Measurements from ENCODE around the gene MVP.
"Not testable (repeated sequence)": the region's sequence is repeated elsewhere in the genome, so short reads cannot be mapped to it uniquely, and the experiment has no call there.

The MVP gene

GRCh38 chr16:29784901-29785500 lies 35.3 kb upstream of the MVP start:
- 0 out of 2 replicates have a peak overlapping the region, but pooled peaks have one; percentile 10 for H3K27ac ChIP-seq
- TF ChIP-seq CTCF (conservative IDR thresholded peaks at IDR 0.05) (no peak), ZFX (IDR thresholded peaks at IDR 0.05) (no peak)

DNA sequence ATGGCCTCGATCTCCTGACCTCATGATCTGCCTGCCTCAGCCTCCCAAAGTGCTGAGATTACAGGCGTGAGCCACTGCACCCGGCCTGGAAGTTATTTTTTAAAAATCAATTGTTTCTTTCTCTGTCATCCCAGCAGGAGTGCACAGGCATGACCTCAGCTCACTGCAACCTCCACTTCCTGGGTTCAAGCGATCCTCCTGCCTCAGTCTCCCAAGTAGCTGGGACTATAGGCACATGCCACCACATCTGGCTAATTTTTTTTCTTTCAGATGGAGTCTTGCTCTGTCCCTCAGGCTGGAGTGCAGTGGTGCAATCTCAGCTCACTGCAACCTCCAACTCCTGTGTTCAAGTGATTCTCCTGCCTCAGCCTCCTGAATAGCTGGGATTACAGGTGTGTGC lies 33.1 kb upstream of the MVP start:
- not testable (repeated sequence) for H3K27ac ChIP-seq

DNA sequence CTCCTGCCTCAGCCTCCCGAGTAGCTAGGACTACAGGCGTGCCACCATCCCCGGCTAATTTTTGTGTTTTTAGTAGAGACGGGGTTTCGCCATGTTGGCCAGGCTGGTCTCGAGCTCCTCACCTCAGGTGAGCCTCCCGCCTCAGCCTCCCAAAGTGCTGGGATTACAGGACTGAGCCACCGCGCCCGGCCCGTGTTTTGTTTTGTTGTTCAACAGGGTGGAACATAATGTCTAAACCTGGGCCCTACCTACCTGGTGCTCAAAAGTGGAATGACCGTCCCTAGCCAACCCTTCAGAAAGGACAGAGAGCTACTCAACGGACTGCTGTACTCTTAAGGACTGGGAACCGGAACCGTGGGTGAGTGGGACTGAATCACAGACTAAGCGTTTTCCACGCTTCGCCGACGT lies 30.5 kb upstream of the MVP start:
- no peak for TF ChIP-seq ZFX (IDR thresholded peaks at IDR 0.05)
- TF ChIP-seq CTCF (conservative IDR thresholded peaks at IDR 0.05) = no peak
- peak overlapping the region; percentile 91 for H3K27ac ChIP-seq

DNA sequence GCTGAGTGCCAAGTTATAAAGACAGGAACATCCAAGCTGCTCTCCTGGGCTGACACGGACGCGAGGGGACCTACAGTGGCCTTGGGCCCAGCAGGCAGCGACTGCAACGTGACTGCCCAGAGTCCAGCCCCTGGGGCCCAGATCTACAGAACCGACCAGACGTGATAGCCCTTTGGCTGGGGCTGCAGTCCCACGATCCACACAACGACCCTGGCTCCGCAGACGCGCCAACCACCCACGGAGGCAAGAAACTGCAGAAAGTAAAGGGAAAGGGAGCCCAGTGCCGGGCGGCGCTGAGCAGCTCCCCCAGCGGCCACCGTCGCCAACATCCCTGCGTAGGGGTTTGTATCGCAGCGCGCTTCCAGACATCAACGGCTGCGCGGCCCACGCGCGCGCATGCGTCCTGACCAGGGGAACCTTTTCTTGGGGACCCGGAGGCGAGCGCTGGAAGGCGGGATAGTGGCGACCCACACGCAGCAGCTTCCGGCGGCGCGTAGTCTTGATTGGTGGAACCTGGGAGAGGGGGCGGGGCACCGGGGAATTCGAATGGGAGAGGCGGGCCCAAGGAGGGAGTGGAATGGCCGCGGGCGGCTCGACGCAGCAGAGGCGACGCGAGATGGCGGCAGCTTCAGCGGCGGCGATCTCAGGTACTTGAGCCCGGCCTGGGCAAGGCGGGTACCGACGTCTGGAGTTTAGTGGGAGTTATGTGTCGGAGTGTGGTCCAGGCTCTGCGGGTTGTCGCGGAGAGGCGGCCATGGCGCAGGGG lies 29.9 kb upstream of the MVP start, which contains the start of gene KIF22:
KIF22 (plus strand) TSS at position 569 of the 766 bp plus-strand sequence; CDS start at position 578, 9 bp downstream.
- H3K27ac ChIP-seq = peak within 1 kb of the TSS; percentile 91
- TF ChIP-seq ZFX (IDR thresholded peaks at IDR 0.05) (peak; percentile 43; the same call in 1 of the 2 replicates), CTCF (conservative IDR thresholded peaks at IDR 0.05) (peak; percentile 90)

- peak overlapping the region; percentile 91 for H3K27ac ChIP-seq
These were observed 29.1 kb upstream of the MVP start for GRCh38 chr16:29790949-29791844.

GRCh38 chr16:29791845-29792807 lies 28.1 kb upstream of the MVP start:
- TF ChIP-seq CTCF (conservative IDR thresholded peaks at IDR 0.05) = no peak
- no peak for TF ChIP-seq ZFX (IDR thresholded peaks at IDR 0.05)
- H3K27ac ChIP-seq = peak overlapping the region; percentile 91; the same call in 1 of the 2 replicates

More at GRCh38 chr16:29790949-29791844, 29.1 kb upstream of the MVP start:
- TF ChIP-seq CTCF (conservative IDR thresholded peaks at IDR 0.05) (no peak), ZFX (IDR thresholded peaks at IDR 0.05) (no peak)

DNA sequence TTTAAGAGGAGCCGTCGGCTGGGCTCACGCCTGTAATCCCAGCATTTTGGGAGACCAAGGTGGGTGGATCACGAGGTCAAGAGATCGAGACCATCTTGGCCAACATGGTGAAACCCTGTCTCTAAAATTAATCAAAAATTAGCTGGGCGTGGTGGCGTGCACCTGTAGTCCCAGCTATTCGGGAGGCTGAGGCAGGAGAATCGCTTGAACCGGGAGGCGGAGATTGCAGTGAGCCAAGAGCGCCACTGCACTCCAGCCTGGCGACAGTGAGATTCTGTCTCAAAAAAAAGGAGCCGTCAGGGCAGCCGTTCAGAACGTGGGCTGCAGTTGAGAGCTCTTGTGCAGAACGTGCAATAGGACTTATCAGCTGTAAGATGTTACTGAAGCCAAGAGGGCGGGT lies 27.1 kb upstream of the MVP start:
- H3K27ac ChIP-seq = not testable (repeated sequence)
